IPS-18a (cell line): ENCODE results near the gene MAD1L1.

Experiments used
- H3K27ac ChIP-seq: one replicate; pipeline ENCODE4 v1.5.1; 2013; ENCODE audit warnings: low read length
- H3K27me3 ChIP-seq: one replicate; pipeline ENCODE4 v1.6.1; 2013; ENCODE audit warnings: mild to moderate bottlenecking, low read length; ENCODE audit not compliant: control insufficient read depth, insufficient read depth
- H3K36me3 ChIP-seq: one replicate; pipeline ENCODE4 v1.6.1; 2013; ENCODE audit warnings: low read depth, low read length; ENCODE audit not compliant: control insufficient read depth
- H3K4me1 ChIP-seq: one replicate; pipeline ENCODE4 v1.6.1; 2013; ENCODE audit warnings: low read depth, low read length; ENCODE audit not compliant: control insufficient read depth
- H3K4me3 ChIP-seq: one replicate; pipeline ENCODE4 v1.5.1; 2013; ENCODE audit warnings: low read length
- H3K9ac ChIP-seq: one replicate; pipeline ENCODE4 v1.6.1; 2013; ENCODE audit warnings: mild to moderate bottlenecking, low read length, moderate library complexity
- H3K9me3 ChIP-seq: one replicate; pipeline ENCODE4 v1.6.1; 2013; ENCODE audit warnings: low read depth, low read length; ENCODE audit not compliant: control insufficient read depth

Gene MAD1L1

GRCh38 chr7:1993776-1994740 is 238.7 kb downstream of the MAD1L1 start:
- Histone ChIP-seq H3K9ac (no peak overlapping the region), H3K27ac (no peak overlapping the region), H3K36me3 (no peaks in the 10 kb centered on the region)

GRCh38 chr7:1993031-1993695 is 239.6 kb downstream of the MAD1L1 start:
- H3K9ac ChIP-seq: no peak overlapping the region
- H3K27me3 ChIP-seq: no peaks in the 10 kb centered on the region
- no peak overlapping the region for H3K4me3 ChIP-seq
- H3K36me3 ChIP-seq: no peaks in the 10 kb centered on the region
- H3K9me3 ChIP-seq: no peaks in the 10 kb centered on the region
- H3K4me1 ChIP-seq: no peaks in the 10 kb centered on the region
- H3K27ac ChIP-seq: no peak overlapping the region

More at GRCh38 chr7:1993776-1994740, 238.7 kb downstream of the MAD1L1 start:
- Histone ChIP-seq H3K9me3 (no peaks in the 10 kb centered on the region), H3K4me3 (no peak overlapping the region), H3K4me1 (no peaks in the 10 kb centered on the region), H3K27me3 (no peaks in the 10 kb centered on the region)

GRCh38 chr7:1992554-1992953 is 240.2 kb downstream of the MAD1L1 start:
- no peaks in the 10 kb centered on the region for H3K27me3 ChIP-seq
- no peak overlapping the region for H3K27ac ChIP-seq
- H3K4me3 ChIP-seq: no peak overlapping the region
- no peaks in the 10 kb centered on the region for H3K9me3 ChIP-seq
- H3K9ac ChIP-seq: no peak overlapping the region
- no peaks in the 10 kb centered on the region for H3K4me1 ChIP-seq
- no peaks in the 10 kb centered on the region for H3K36me3 ChIP-seq

- Histone ChIP-seq H3K27ac (no peak overlapping the region), H3K9me3 (no peaks in the 10 kb centered on the region), H3K4me1 (no peaks in the 10 kb centered on the region), H3K4me3 (no peak overlapping the region), H3K27me3 (no peaks in the 10 kb centered on the region), H3K36me3 (no peaks in the 10 kb centered on the region), H3K9ac (no peak overlapping the region)
Observed at GRCh38 chr7:1990001-1990670, 242.6 kb downstream of the MAD1L1 start.

GRCh38 chr7:1989049-1989860 is 243.5 kb downstream of the MAD1L1 start:
- Histone ChIP-seq H3K9ac (no peak overlapping the region), H3K9me3 (no peaks in the 10 kb centered on the region), H3K4me1 (no peaks in the 10 kb centered on the region), H3K36me3 (no peaks in the 10 kb centered on the region), H3K27me3 (no peaks in the 10 kb centered on the region), H3K4me3 (no peak overlapping the region), H3K27ac (no peak overlapping the region)

- Histone ChIP-seq H3K27ac (no peak overlapping the region), H3K4me3 (no peak overlapping the region), H3K27me3 (no peaks in the 10 kb centered on the region), H3K36me3 (no peaks in the 10 kb centered on the region), H3K9me3 (no peaks in the 10 kb centered on the region), H3K9ac (no peak overlapping the region), H3K4me1 (no peaks in the 10 kb centered on the region)
Observed at GRCh38 chr7:1988533-1988930, 244.2 kb downstream of the MAD1L1 start.

- Histone ChIP-seq H3K4me3 (no peak overlapping the region), H3K36me3 (no peaks in the 10 kb centered on the region), H3K27me3 (no peaks in the 10 kb centered on the region), H3K4me1 (no peaks in the 10 kb centered on the region), H3K9ac (no peak overlapping the region), H3K27ac (no peak overlapping the region), H3K9me3 (no peaks in the 10 kb centered on the region)
Observed at GRCh38 chr7:1987591-1988532, 244.9 kb downstream of the MAD1L1 start.

GRCh38 chr7:1987084-1987535 is 245.6 kb downstream of the MAD1L1 start:
- no peak overlapping the region for H3K27ac ChIP-seq

GRCh38 chr7:1986366-1987083 is 246.2 kb downstream of the MAD1L1 start:
- H3K36me3 ChIP-seq: no peaks in the 10 kb centered on the region
- H3K4me3 ChIP-seq: no peak overlapping the region
- H3K27me3 ChIP-seq: no peaks in the 10 kb centered on the region
- no peak overlapping the region for H3K9ac ChIP-seq
- no peak overlapping the region for H3K27ac ChIP-seq
- H3K9me3 ChIP-seq: no peaks in the 10 kb centered on the region
- H3K4me1 ChIP-seq: no peaks in the 10 kb centered on the region

More at GRCh38 chr7:1987084-1987535, 245.6 kb downstream of the MAD1L1 start:
- Histone ChIP-seq H3K9ac (no peak overlapping the region), H3K4me3 (no peak overlapping the region), H3K36me3 (no peaks in the 10 kb centered on the region), H3K9me3 (no peaks in the 10 kb centered on the region), H3K4me1 (no peaks in the 10 kb centered on the region), H3K27me3 (no peaks in the 10 kb centered on the region)

GRCh38 chr7:1985936-1986335 is 246.8 kb downstream of the MAD1L1 start:
- no peak overlapping the region for H3K27ac ChIP-seq

More at GRCh38 chr7:1985936-1986335, 246.8 kb downstream of the MAD1L1 start:
- H3K4me1 ChIP-seq: no peaks in the 10 kb centered on the region
- H3K36me3 ChIP-seq: no peaks in the 10 kb centered on the region
- no peak overlapping the region for H3K9ac ChIP-seq
- H3K27me3 ChIP-seq: no peaks in the 10 kb centered on the region
- H3K4me3 ChIP-seq: no peak overlapping the region
- H3K9me3 ChIP-seq: no peaks in the 10 kb centered on the region
